Measurements from ENCODE around the gene PLEKHG2. TPM values are rescaled to one million over a fixed set of nuclear protein-coding genes. Genes with fewer than 3 reads are reported as not detected.

PLEKHG2 gene
- total and polyA plus RNA-seq, 9 of the 15 experiments (the other 6 are each of a cell fraction or from before 2014, with no cell fraction given) = 0.98 to 45.7 (median 9.8) TPM

GRCh38 chr19:39445196-39446111 lies 33.0 kb downstream of the PLEKHG2 start, which contains the start of gene SUPT5H (continued):
- peak; percentile 90 for TF ChIP-seq MGA (IDR thresholded peaks at IDR 0.05)
- TF ChIP-seq TCF7L2 (IDR thresholded peaks at IDR 0.05; ENCODE audit: low read depth, low read length) = no peak
- no peak for TF ChIP-seq PHB2 (IDR thresholded peaks at IDR 0.05; ENCODE audit: low read depth)
- no peak for TF ChIP-seq ZBED1 (IDR thresholded peaks at IDR 0.05)
- TF ChIP-seq CBFA2T2 (conservative IDR thresholded peaks at IDR 0.05) = no peak
- no peak; the same call in 1 of the 2 replicates for TF ChIP-seq NFIC (IDR thresholded peaks at IDR 0.05)
- TF ChIP-seq EZH2 (IDR thresholded peaks at IDR 0.05; ENCODE audit: borderline replicate concordance, low read depth, low read length) = no peak
- no peak for TF ChIP-seq RNF2 (IDR thresholded peaks at IDR 0.05)
- no peak for TF ChIP-seq ZNF121 (CRISPR knock-in tag; conservative IDR thresholded peaks at IDR 0.05)
- peak; percentile 96 for TF ChIP-seq BCOR (IDR thresholded peaks at IDR 0.05)
- TF ChIP-seq GABPB2 (CRISPR knock-in tag; conservative IDR thresholded peaks at IDR 0.05) = no peak
- no peak for TF ChIP-seq BCLAF1 (IDR thresholded peaks at IDR 0.05; ENCODE audit: borderline replicate concordance in 1 of 2, control insufficient read depth in 1 of 2, low read depth in 2 of 2, low read length in 1 of 2)
